Sigmoid colon (tissue), 4 donors: ENCODE measurements around the gene RTN4RL2.

Experiments
- CTCF ChIP-seq, 4 experiments: fragments of 450-650 bp in 3 of 4; fragments of 200-600 bp in 1 of 4; IDR thresholded peaks; one replicate each; pipeline ENCODE4 v1.5.1; 2016 to 2019; ENCODE audit warnings: antibody characterized with exemption in 4 of 4, mild to moderate bottlenecking in 3 of 4, moderate library complexity in 2 of 4
- POLR2AphosphoS5 ChIP-seq, 4 donors: sonication (generic); formaldehyde crosslinking; IDR thresholded peaks; one replicate each; pipeline ENCODE4 v1.6.1; 2017; ENCODE audit warnings: antibody characterized with exemption in 4 of 4

GRCh38 chr11:57483562-57483918, 23.2 kb downstream of the RTN4RL2 start:
- TF ChIP-seq CTCF (IDR thresholded peaks at IDR 0.05) (no peak), POLR2AphosphoS5 (IDR thresholded peaks at IDR 0.05) (no peak)
